Right renal cortex interstitium (tissue), 3 donors: Measurements from ENCODE around the gene SHCBP1L. TPM values are rescaled to one million over a fixed set of nuclear protein-coding genes. Genes with fewer than 3 reads are reported as not detected.

Experiments used
- DNase-seq, 3 donors: peaks; one replicate each; pipeline ENCODE4 v3.0.0-alpha.2; 2013; ENCODE audit warnings: low read depth in 3 of 3, low spot score in 2 of 3
- polyA plus RNA-seq, 3 donors: library from polyadenylated mRNA; unstranded; fragments of 120-200 nt; gene quantifications; one replicate each; pipeline ENCODE4 v1.2.1, GENCODE V29; 2013; ENCODE audit not compliant: insufficient read length in 3 of 3

The SHCBP1L gene
- under 1 TPM; 0.37 to 0.74 (median 0.40) TPM for polyA plus RNA-seq

DNA sequence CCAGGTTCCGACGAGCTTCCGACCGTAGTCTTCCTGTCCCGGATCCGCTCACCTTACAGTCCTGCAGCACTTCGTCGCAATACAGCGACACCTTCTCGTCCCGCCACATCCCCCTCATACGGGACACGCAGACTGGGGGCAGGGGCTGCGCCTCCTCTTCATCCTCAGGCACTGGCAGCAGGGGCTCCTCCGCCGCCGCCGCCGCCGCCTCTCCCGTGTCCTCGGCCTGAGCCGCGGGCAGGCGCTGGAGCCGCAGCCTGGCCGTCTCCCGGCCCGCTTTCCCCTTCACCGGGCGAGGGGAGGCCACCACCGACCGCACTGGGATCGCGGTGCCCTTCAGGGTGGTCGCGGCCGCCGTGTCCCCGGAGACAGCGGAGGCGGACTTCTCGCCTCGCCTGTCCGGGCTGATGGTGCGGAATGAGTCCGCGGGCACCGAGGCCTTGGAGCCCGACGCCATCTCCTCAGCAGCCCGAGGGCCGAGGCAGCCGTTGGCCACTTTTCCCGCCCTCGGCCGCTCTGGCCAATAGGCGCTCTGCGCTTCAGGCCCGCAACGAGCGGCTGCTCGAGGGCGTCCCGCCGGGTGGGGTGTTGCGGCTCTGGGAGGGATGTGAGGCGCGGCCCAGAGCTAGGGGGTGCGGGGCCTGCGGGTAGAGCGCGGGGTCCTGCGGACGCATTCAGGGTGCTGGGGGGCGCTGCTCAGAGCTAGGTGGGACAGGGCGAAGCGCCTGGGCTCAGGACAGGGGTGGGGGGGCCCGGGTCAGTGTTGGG lies at the start of gene SHCBP1L:
Gene SHCBP1L (minus strand): TSS at position 490 of the 768 bp plus-strand sequence. CDS start 33 bp downstream, at position 457.
- DNase-seq, result no peak

DNA sequence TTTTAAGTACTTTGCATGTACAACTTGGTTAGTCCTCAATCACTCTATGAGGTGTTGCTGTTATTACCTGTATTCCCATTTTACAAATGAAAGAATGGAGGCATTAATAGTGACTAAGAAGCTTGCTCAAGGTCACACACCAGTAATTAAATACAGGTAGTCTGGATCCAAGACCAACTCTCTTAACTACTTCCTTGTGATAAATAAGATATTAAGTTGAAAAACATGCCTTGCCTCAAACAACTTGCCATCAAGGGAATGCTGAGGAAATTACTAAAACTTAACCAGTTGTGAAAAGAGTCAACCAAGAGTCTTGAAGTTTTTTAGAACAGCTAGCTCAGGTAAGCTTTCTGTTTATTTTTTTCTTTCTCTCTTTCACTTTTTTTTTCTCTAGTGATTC lies 49.3 kb upstream of the SHCBP1L start:
- DNase-seq, result no peak

DNA sequence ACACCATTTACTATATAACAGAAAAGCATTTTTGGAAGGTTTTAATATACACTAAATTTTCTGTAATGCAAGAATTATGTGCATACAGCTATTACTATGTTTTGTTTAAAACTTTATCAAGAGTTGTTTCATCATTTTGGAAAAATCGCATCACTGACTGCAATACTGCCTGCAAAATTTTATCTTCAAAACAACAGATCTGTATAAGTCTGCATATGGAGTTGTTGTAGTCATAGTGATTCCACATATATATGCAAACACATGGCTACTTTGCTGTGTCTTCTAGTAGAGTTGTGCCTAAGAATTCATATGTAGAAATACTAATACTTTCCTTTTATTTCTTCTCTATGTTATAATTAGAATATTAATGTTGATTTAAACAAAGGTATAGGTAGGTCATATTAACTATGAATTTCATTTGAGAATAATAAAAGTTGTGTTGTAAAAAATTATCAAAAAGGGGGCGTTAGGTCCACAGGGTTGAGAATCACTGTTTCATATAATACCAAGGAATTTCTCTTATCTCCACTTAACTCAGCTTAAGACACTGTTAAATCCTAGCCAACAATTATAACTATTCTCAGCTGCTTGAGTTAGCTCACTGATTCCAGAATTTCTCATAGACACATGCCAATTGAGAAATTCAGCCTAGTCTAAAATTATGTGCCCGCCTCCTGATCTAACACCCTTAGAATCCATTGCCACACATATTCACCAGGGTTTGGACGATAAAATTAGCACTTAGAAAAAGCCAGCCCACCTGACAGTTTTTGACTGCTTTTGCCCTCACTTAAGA lies 47.4 kb upstream of the SHCBP1L start:
- no peak for DNase-seq

DNA sequence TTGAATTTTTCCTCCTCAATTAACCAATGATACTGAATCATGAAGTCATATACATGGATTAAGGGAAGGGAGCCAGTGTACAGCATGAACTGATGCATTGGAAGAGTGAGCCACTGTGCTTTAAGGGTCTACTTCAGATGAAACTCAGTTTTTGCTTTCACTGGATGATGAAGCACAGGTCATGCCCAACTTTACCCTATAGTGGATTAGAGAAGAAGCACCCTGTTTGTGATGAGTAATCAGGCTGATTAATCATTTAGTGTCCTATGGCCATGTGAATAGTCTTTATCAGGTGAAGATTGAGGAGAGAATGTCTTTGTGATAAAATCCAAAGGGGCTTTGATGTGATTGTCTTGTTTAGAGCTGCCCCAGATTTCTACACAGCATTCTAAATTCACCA lies 45.5 kb upstream of the SHCBP1L start:
- no peak for DNase-seq

DNA sequence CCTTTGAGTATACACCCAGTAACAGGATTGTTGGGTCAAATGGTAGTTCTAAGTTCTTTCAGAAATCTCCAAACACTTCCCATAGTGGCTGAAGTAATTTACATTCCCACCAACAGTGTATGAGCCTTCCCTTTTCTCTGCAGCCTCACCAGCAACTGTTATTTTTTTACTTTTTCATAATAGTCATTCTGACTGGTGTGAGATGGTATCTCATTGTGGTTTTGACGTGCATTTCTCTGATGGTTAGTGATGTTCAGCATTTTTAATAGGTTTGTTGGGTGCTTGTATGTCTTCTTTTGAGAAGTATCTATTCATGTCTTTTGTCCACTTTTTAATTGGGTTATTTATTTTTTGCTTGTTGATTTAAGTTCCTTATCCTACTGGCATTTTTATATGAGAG lies 43.9 kb upstream of the SHCBP1L start:
- DNase-seq, result no peak

DNA sequence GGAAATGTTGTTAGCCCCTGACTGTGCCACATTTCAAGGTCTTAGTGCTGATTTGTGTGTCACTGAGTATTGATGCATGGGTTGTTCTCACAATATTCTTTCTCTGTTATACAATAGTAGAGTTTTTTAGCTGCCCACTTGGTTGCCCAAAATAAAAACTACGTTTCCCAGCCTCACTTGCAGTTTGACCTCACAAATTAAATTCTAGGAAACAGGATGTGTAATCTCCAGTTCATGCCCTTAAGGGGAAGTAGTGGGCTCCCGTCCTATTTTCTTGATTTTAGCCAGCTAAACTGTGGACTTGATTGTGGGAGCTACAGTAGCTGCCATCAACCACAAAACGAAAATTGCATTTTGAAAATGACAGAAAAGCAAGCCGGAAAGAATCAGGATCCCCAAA lies 42.9 kb upstream of the SHCBP1L start:
- no peak for DNase-seq

DNA sequence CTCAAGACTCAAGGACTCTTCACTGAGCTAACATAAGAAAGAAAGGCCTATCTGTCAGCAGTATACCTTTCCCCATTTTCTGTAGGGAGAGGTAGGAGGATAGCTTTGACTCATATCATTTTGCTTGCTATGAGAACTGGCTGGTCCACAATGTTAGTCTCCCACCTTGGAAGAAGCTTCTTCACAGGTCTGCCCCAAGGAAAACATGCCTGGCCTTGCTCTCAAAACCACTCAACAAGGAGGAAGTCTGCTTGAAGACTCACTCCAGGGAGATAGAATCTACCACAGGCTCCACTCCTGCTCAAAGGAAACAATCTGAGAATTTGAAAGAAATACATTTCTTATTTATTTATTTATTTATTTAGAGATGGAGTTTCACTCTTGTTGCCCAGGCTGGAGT lies 40.8 kb upstream of the SHCBP1L start:
- DNase-seq, result no peak

DNA sequence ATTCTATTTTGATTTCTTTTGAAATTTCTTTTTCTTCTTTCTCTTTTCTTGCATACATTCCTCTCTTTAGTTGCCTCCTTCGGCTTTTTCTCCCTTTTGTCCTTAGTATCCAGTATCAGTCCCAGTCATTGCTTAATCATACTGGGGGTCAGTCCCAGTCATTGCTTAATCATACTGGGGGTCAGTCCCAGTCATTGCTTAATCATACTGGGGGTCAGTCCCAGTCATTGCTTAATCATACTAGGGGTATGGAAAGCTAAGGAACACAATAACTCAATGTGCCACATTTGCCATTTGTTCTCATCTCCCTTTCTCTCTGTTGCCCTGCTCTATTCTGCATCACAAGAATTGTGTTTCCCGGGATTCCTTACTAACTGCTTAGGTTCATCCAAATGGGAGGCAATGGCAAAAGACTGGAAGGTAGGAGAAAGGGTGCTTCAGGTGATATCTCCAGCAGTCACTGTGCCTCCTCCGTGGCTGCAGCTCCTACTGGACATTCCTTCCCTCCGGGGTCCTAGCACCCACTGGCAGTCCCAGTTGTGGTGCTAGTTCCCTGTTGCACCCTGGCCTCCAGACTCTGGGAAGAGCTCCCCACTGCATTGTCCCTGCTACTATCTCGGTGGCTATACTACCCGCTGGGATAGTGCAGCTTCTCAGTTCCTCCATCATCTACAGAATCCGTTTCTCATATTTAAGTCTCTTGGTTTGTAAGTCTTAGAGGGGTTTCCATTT lies 37.6 kb upstream of the SHCBP1L start:
- no peak for DNase-seq

DNA sequence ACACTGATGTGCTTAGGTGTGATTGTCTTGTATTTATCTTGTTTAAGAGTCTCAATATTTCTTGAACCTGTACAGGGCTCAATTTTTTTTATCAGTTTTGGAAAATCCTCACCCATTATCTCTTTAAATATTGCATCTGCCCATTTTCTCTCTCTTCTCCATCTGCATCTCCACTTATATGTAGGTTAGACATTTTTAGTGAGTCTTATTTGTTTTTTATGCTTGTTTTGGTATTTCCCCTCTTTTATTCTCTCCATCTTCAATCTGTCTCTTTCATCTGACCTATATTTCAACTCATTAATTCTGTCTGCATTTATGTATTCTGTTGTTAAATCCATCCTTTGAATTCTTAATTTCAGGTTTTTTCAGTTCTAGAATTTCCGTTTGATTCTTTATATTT lies 32.9 kb upstream of the SHCBP1L start:
- no peak for DNase-seq

DNA sequence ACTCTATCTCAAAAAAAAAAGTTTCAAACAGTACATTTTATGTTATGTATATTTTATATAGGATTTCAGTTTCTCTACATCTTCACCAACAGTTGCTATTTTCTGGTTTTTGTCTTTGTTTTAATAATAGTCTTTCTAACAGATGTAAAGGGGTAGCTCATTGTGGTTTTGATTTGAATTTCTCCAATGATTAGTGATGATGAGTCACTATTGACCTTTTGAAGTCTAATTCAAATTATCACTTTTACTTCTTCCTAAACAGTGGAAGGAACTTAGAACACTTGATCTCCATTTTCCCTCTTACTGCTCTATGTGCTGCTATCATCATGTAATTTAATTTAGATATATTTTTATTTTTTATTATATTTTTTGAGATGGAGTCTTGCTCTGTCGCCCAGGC lies 31.7 kb upstream of the SHCBP1L start:
- DNase-seq, result no peak

DNA sequence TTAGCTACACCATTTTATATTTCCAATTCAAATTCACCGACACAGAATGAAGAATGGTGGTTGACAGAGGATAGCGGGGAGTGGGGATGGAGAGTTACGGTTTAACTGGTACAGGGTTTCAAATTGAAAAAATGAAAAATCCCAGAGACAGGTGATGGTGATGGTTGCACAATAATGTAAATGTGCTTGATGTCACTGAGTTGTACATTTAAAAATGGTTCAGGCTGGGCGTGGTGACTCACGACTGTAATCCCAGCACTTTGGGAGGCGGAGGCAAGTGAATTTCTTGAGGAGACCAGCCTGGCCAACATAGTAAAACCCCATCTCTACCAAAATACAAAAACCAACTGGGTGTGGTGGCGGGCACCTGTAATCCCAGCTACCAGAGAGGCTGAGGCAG lies 31.2 kb upstream of the SHCBP1L start:
- DNase-seq, result no peak

DNA sequence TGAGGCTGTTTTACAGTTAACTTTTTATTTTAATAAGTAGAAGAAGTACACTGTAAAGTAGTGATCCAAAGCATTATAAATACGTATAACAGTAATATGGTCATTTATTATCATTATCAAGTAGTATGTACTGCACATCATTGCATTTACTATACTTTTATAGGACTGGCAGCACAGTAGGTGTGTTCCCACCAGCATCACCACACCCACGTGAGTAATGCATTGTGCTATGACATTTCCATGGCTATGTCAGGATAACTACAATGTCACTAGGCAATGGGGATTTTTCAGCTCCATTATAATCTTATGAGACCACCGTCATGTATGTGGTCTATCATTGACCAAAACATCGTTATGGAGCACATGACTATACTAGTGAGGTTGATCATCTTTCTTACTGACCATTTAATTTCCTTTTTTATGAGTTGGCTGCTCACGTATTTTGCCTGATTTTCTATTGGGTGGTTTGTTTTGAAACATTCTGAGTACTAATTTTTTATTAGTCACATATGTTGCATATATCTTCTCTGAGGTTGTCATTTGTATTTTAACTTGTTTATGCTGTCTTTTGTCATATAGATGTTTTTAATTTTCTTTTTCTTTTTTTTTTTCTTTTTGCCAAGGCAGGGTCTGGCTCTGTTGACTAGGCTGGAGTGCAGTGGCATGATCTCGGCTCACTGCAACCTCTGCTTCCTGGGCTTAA lies 25.3 kb upstream of the SHCBP1L start:
- DNase-seq, result no peak

DNA sequence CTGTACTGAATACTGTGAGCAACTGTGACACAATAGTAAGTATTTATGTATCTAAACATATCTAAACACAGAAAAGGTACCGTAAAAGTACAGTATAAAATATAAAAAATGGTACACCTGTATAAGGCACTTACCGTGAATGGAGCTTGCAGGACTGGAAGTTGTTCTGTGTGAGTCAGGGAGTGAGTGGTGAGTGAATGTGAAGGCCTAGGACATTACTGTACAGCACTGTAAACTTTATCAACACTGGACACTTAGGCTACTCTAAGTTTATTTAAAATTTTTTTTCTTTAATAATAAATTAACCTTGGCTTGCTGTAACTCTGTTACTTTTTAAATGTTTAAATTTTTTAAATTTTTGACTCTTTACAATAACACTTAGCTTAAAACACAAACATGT lies 24.5 kb upstream of the SHCBP1L start:
- DNase-seq, result no peak

DNA sequence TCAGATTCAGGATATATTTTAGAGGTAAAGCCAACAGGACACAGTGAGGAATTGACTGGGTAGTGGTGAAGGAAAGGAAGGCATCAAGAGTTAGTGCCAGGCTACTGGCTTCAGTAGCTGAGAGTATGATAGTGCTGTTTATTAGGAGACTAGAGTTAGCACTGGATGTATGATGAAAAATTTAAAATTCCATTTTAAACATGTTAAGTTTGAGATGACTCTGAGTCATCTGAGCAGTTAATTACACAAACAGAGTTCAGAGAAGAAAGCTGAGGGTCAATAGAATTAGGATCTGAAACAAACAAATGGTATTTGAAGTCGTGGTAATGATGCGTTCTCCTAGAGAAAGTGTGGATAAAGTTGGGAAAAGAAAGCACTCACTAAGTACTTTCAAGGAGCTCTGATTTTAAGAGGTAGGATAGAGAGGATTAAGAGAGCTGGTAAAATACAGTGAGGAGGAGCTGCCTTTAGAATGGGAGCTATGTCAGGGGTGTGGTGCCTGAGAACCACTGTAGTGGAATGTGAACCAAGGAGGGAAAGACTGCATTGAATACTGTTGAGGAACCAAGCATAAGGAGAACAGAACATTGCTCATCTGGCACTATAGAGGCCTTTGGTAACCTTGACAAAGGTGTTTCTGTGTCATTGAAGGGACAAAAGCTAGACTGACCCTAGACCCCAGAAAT lies 21.7 kb upstream of the SHCBP1L start:
- no peak for DNase-seq

DNA sequence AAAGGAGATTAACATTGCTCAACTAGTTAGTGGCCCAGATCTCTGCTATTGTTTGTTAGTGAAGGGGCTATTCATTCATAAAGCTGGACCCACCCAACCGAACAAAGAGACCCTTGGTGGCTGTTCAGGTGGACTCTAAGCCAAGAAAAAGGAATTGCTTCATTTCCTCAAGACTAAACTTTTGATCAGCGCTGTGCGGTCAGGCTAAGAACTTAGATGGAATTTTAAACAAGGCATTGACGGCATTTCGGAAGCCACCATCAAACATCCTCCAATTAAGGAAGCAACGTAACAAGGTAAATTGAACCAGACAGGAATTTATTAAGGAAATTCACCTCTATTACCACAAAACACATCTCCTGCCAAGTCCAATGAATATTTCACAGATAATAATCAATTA lies 19.9 kb upstream of the SHCBP1L start:
- no peak for DNase-seq

DNA sequence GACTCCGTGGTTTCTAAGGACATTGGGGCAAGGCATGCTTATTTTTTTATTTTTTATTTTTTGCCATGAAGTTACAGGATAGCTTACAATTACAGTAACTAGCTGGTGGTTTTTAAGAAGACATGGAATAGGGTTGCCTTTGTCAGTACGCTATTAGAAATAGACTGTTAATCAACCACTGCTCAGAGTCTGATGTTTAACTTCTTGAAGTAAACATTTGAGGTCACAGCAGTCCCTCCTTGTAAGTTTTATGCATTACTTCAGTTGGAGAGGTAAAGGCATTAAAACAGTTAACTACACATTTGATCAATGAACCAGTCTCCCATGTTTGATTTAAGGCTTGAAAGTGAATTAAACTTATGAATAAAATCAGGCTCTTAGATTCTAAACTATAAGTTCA lies 19.3 kb upstream of the SHCBP1L start:
- DNase-seq, result no peak

DNA sequence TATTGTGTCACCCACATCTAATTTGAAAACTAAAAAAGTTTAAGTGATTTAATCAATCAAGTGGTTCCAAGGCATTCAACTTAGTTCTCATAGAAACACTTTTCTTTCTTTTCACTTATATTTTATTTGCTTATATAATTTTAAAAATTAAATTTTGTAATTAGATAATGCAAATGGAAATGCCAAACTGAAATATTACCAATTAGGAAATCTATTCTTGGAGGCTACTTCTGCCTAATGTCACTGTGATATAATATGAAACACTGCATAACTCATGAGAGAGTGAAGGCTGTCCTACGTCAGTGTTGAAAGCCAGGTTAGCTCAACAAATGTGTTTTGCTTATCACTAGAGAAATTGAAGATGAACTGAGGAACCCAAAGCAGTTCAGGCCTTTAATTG lies 18.3 kb upstream of the SHCBP1L start:
- DNase-seq, result no peak

DNA sequence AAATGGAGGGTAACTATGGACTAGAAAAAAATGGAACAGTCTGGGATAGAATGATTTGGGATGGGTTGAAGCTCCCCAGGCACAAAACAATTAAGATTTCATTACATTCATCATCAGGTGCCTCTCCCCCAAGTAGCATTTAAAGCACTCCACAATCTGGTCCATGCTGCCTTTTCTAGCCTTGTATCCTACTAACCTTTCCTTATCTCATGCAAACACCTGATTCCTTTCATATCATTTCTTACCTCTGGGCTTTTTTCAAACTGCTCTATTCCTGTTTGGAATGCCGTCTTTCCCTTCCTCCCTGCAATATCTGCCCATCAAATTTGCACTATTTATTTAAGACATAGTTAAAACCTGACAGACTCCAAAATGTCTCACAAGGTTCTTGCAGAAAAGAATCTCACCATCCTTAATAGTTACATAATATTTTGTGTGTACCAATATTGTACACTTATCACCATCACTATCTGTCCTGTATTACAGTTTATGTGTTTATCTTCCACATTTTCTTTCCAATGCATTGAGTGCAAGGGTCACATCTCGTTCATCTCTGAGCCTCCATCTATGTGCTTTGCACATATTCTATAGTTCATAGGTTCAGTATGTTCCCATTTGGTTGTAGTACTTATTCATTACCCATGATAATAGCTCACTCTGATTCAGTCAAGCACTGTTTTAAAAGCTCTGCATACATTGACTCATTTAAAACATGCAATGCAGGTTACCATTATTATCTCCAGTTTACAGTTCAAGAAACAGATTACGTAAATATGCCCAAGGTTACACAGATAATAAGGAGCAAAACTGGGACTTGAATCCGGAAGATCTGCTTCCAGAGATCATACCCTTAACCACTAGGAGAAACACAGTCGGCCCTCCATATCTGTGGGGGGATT lies 16.1 kb upstream of the SHCBP1L start:
- no peak for DNase-seq

DNA sequence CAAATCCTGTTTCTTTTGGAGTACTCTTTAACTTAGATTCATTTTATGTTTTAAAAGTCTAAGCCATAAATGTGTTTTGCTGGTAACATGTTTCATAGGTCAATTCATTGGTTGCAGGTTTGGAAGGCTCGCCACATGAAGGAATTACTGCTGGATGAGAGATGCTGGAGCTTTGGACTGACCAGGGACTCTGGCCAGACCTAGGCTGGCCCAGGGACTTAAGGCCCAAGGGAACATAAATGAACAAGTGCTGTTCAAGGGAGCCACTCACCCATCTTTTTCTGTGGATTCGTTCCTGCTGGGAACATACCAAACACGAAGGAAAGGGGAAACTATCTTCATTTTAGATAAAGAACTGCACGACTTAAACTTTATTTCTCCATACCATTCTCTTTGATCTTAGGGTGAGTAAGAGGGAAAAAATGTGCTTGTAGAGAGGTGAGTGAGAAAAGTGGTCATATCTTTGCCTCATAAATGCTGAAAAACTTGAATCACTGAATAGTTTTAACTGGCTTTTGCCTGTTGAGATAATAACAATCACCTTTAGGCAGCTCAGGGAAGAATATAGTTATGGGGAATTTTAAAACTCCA lies 15.3 kb upstream of the SHCBP1L start:
- no peak for DNase-seq
